HepG2 (cell line): ENCODE measurements around the gene ZDHHC11. TPM values are rescaled to one million over a fixed set of nuclear protein-coding genes. Genes with fewer than 3 reads are reported as not detected.

Experiments used
- FOXJ3 ChIP-seq: sonication (generic); formaldehyde crosslinking; IDR thresholded peaks from 2 replicates; pipeline ENCODE4 v1.4.0; 2020; ENCODE audit warnings: missing genetic modification reagents, mild to moderate bottlenecking, borderline replicate concordance
- SIN3B ChIP-seq: fragments of 150-350 bp; IDR thresholded peaks from 2 replicates; pipeline ENCODE4 v1.6.1; 2014; ENCODE audit warnings: low read length
- SYNCRIP ChIP-seq: fragments of 200-400 bp; formaldehyde crosslinking; IDR thresholded peaks from 2 replicates; pipeline ENCODE4 v1.6.1; 2018; ENCODE audit warnings: mild to moderate bottlenecking, low read depth, low read length; ENCODE audit not compliant: insufficient read depth
- ZFP36L1 ChIP-seq: sonication (generic); formaldehyde crosslinking; IDR thresholded peaks from 2 replicates; pipeline ENCODE4 v1.8.0; 2022; ENCODE audit warnings: mild to moderate bottlenecking, missing genetic modification reagents, moderate library complexity
- ZMAT3 ChIP-seq: sonication (generic); formaldehyde crosslinking; conservative IDR thresholded peaks from 2 replicates; pipeline ENCODE4 v1.7.0; 2021; ENCODE audit warnings: missing genetic modification reagents
- ZNF17 ChIP-seq: sonication (generic); formaldehyde crosslinking; IDR thresholded peaks from 2 replicates; pipeline ENCODE4 v1.5.0; 2020; ENCODE audit warnings: mild to moderate bottlenecking, missing genetic modification reagents
- ZNF180 ChIP-seq: sonication (generic); formaldehyde crosslinking; IDR thresholded peaks from 2 replicates; pipeline ENCODE4 v1.4.0; 2020; ENCODE audit warnings: low read depth, missing genetic modification reagents, borderline replicate concordance
- ZNF446 ChIP-seq: sonication (generic); formaldehyde crosslinking; IDR thresholded peaks from 2 replicates; pipeline ENCODE4 v1.5.0; 2020; ENCODE audit warnings: mild to moderate bottlenecking, missing genetic modification reagents
- polyA plus RNA-seq, 8 experiments: library from polyadenylated mRNA; depleted of rRNA in 3 of 8; stranded (reverse) in 7 of 8; unstranded in 1 of 8; fragments of >200 nt; fragmentation: Illumina TruSeq in 4 of 8; extraction: Trizol in 4 of 8; gene quantifications; 2 replicates each; pipeline versions ENCODE4 v1.2.1 to v1.2.3, GENCODE V29; 2011 to 2016; ENCODE audit warnings: low read depth in 4 of 8, missing spikeins in 1 of 8, mixed read lengths in 1 of 8; ENCODE audit not compliant: insufficient read depth in 1 of 8
- total RNA-seq, 5 experiments: library from RNA; depleted of rRNA; stranded (reverse); fragments of >200 nt; fragmentation: Illumina TruSeq; extraction: Trizol; gene quantifications; 2 replicates each; pipeline ENCODE4 v1.2.3, GENCODE V29; 2016; ENCODE audit warnings: low read depth in 1 of 5
- TF ChIP-seq, protein P1 (sequence below): sonication (generic); formaldehyde crosslinking; IDR thresholded peaks from 2 replicates; pipeline ENCODE4 v1.4.0; 2020; ENCODE audit warnings: missing genetic modification reagents
- TF ChIP-seq, protein P2 (sequence below): sonication (generic); formaldehyde crosslinking; IDR thresholded peaks from 2 replicates; pipeline ENCODE4 v1.4.0; 2020; ENCODE audit warnings: missing genetic modification reagents

Gene ZDHHC11
- total and polyA plus RNA-seq, 2 of the 13 experiments (the other 11 are each of a cell fraction or from before 2014, with no cell fraction given): 2.1 to 4.0 TPM

DNA sequence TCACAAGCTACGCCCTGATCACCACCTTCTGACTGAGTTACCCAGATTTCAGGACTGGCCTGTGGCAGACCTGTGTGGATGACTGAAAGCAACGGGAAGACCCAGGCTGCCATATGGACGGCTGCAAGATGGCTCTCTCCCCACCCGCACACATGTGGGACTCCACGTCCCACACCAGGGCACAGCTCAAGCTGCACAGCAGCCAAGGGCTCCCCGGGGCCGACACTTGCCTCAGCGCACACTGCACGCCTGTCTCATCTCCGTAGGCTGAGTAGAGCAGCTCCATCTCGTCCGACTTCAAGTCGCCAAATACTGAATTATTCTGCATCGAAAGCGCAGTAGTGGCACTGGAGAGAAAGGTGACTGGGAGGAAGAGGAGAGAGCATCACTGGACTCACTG, 27.3 kb upstream of the ZDHHC11 start (continued):
- TF ChIP-seq SYNCRIP (no peak), ZMAT3 (CRISPR knock-in tag) (no peak), ZFP36L1 (CRISPR knock-in tag) (no peak), ZNF446 (CRISPR knock-in tag) (no peak), ZNF180 (CRISPR knock-in tag) (no peak), ZNF17 (CRISPR knock-in tag) (no peak), FOXJ3 (CRISPR knock-in tag) (no peak), SIN3B (no peak)
- TF ChIP-seq, protein P1, sequence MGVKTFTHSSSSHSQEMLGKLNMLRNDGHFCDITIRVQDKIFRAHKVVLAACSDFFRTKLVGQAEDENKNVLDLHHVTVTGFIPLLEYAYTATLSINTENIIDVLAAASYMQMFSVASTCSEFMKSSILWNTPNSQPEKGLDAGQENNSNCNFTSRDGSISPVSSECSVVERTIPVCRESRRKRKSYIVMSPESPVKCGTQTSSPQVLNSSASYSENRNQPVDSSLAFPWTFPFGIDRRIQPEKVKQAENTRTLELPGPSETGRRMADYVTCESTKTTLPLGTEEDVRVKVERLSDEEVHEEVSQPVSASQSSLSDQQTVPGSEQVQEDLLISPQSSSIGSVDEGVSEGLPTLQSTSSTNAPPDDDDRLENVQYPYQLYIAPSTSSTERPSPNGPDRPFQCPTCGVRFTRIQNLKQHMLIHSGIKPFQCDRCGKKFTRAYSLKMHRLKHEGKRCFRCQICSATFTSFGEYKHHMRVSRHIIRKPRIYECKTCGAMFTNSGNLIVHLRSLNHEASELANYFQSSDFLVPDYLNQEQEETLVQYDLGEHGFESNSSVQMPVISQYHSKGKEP (CRISPR knock-in tag): no peak
- TF ChIP-seq, protein P2, sequence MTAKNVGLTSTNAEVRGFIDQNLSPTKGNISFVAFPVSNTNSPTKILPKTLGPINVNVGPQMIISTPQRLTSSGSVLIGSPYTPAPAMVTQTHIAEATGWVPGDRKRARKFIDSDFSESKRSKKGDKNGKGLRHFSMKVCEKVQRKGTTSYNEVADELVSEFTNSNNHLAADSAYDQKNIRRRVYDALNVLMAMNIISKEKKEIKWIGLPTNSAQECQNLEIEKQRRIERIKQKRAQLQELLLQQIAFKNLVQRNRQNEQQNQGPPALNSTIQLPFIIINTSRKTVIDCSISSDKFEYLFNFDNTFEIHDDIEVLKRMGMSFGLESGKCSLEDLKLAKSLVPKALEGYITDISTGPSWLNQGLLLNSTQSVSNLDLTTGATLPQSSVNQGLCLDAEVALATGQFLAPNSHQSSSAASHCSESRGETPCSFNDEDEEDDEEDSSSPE (CRISPR knock-in tag): no peak
- TF ChIP-seq, all 625 proteins: peak for 0
